ENCODE results near the gene CABLES2.

CABLES2 gene

DNA sequence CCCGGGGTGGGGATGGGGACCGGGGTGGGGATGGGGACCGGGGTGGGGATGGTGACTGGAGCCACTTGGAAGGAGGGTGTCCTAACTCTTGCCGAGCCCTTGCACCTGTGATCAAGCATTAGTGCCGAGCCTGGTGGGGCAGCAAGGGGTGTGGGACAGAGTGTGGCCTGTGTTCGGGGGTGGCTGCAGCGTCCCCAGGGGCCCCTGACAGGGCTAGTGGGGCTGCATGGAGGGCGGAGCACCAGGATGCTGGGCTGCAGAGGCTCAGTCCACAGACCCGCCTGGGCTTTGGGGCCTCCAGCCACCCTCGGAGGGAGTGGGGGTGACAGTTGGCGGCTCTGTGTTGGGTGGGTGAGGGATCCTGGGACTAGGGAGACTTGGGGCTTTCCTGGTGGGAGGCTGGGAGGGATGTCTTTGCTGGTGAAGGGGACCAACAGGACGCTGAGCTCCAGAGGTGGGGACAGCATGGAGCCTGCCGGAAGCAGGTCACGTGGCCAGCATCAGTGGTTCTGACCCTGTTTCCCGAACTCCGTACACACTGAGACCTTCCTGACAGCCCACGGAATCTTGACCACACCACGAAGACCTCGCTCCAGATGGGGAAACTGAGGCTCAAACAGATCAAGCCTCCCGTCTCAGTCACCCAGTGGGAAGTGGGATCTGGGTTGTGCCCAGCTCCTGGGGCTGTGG is 15.7 kb upstream of the CABLES2 start:
- H3F3A ChIP-seq (ENCODE audit: control insufficient read depth, insufficient read depth) = no peaks in the 10 kb centered on the region
- no peaks in the 10 kb centered on the region; the same call in 1 of the 2 replicates for H3K9me3 ChIP-seq (ENCODE audit: control insufficient read depth, insufficient read depth, low read length)
- H3K9me2 ChIP-seq (replicated peaks; ENCODE audit: control insufficient read depth, low read length) = no peaks in the 10 kb centered on the region
- no peaks in the 10 kb centered on the region for H4K20me1 ChIP-seq (ENCODE audit: control insufficient read depth, insufficient read depth, low read depth, low read length)
- TF ChIP-seq EZH2phosphoT487 (IDR thresholded peaks at IDR 0.05; ENCODE audit: borderline replicate concordance, low read length) = no peak
- TF ChIP-seq, protein P1, sequence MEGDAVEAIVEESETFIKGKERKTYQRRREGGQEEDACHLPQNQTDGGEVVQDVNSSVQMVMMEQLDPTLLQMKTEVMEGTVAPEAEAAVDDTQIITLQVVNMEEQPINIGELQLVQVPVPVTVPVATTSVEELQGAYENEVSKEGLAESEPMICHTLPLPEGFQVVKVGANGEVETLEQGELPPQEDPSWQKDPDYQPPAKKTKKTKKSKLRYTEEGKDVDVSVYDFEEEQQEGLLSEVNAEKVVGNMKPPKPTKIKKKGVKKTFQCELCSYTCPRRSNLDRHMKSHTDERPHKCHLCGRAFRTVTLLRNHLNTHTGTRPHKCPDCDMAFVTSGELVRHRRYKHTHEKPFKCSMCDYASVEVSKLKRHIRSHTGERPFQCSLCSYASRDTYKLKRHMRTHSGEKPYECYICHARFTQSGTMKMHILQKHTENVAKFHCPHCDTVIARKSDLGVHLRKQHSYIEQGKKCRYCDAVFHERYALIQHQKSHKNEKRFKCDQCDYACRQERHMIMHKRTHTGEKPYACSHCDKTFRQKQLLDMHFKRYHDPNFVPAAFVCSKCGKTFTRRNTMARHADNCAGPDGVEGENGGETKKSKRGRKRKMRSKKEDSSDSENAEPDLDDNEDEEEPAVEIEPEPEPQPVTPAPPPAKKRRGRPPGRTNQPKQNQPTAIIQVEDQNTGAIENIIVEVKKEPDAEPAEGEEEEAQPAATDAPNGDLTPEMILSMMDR (IDR thresholded peaks at IDR 0.05; ENCODE audit: low read depth, low read length, poor library complexity, severe bottlenecking) = no peak
- no peak overlapping the region for H3K4me3 ChIP-seq (ENCODE audit: low read length)
- H3K4me1 ChIP-seq (ENCODE audit: control insufficient read depth, low read length) = no peaks in the 10 kb centered on the region
- H3K27me3 ChIP-seq (ENCODE audit: control insufficient read depth, low read length) = no peaks in the 10 kb centered on the region
- no peaks in the 10 kb centered on the region for H3K79me2 ChIP-seq (ENCODE audit: control insufficient read depth, low read length)
- no peak overlapping the region for H3K4me2 ChIP-seq (ENCODE audit: low read length)
- no peak overlapping the region for H3K27ac ChIP-seq (ENCODE audit: low read depth, low read length)
- H3K36me3 ChIP-seq (ENCODE audit: control insufficient read depth, low read length) = no peaks in the 10 kb centered on the region

DNA sequence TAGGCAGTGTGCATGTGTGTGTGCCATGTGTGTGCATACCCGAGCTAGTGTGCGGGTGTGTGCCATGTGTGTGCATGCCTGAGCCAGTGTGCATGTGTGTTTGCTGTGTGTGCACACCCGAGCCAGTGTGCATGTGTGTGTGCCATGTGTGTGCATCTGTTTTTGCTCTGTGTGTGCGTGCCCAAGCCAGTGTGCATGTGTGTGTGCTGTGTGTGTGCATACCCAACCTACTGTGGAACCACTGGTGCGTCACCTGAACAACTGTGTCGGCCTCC is 14.6 kb upstream of the CABLES2 start:
- Histone ChIP-seq H3K79me2 (ENCODE audit: control insufficient read depth, low read length) (no peaks in the 10 kb centered on the region), H3K4me3 (ENCODE audit: low read length) (no peak overlapping the region), H3K36me3 (ENCODE audit: control insufficient read depth, low read length) (no peaks in the 10 kb centered on the region), H3K9me2 (replicated peaks; ENCODE audit: control insufficient read depth, low read length) (no peaks in the 10 kb centered on the region), H4K20me1 (ENCODE audit: control insufficient read depth, insufficient read depth, low read depth, low read length) (no peaks in the 10 kb centered on the region), H3K4me1 (ENCODE audit: control insufficient read depth, low read length) (no peaks in the 10 kb centered on the region), H3K4me2 (ENCODE audit: low read length) (no peak overlapping the region), H3K27me3 (ENCODE audit: control insufficient read depth, low read length) (no peaks in the 10 kb centered on the region), H3F3A (ENCODE audit: control insufficient read depth, insufficient read depth) (no peaks in the 10 kb centered on the region), H3K27ac (ENCODE audit: low read depth, low read length) (no peak overlapping the region), H3K9me3 (ENCODE audit: control insufficient read depth, insufficient read depth, low read length) (no peaks in the 10 kb centered on the region; the same call in 1 of the 2 replicates)
- TF ChIP-seq, protein P1 (IDR thresholded peaks at IDR 0.05; ENCODE audit: low read depth, low read length, poor library complexity, severe bottlenecking) = no peak
- TF ChIP-seq EZH2phosphoT487 (IDR thresholded peaks at IDR 0.05; ENCODE audit: borderline replicate concordance, low read length) = no peak

DNA sequence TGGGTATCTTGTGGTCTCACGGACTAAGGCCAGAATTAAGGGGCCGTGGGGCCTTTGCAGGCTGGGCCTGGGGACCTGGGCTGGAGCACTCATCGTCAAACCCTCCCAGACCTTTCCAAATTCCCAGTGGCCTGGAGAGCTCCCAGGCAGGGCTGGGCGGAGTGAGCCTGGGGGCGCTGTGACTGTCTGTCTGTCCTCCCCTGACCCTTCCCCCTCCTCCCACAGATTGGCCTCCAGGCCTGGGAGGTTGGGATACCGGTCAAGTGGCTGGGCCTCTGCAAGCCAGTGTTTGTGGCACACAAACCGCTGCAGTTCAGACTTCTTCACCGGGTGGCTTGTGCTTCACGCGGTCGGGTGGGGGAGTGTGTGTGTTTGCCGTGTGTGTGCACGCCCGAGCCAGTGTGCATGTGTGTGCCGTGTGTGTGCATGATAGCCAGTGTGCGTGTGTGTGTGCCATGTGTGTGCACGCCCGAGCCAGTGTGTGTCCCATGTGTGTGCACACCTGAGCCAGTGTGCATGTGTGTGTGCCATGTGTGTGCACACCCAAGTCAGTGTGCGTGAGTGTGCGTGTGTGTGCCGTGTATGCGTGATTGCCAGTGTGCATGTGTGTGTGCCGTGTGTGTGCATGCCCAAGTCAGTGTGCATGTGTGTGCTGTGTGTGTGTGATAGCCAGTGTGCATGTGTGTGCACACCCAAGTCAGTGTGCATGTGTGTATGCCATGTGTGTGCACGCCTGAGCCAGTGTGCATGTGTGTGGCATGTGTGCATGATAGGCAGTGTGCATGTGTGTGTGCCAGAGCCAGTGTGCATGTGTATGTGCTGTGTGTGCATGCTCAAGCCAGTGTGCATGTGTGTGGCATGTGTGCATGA is 14.0 kb upstream of the CABLES2 start:
- Histone ChIP-seq H3K79me2 (ENCODE audit: control insufficient read depth, low read length) (no peaks in the 10 kb centered on the region), H3K9me3 (ENCODE audit: control insufficient read depth, insufficient read depth, low read length) (no peaks in the 10 kb centered on the region; the same call in 1 of the 2 replicates), H3F3A (ENCODE audit: control insufficient read depth, insufficient read depth) (no peaks in the 10 kb centered on the region), H3K4me1 (ENCODE audit: control insufficient read depth, low read length) (no peaks in the 10 kb centered on the region), H3K27me3 (ENCODE audit: control insufficient read depth, low read length) (no peaks in the 10 kb centered on the region), H3K9me2 (replicated peaks; ENCODE audit: control insufficient read depth, low read length) (no peaks in the 10 kb centered on the region), H3K36me3 (ENCODE audit: control insufficient read depth, low read length) (no peaks in the 10 kb centered on the region), H4K20me1 (ENCODE audit: control insufficient read depth, insufficient read depth, low read depth, low read length) (no peaks in the 10 kb centered on the region), H3K4me2 (ENCODE audit: low read length) (no peak overlapping the region), H3K27ac (ENCODE audit: low read depth, low read length) (no peak overlapping the region), H3K4me3 (ENCODE audit: low read length) (no peak overlapping the region)
- TF ChIP-seq, protein P1 (IDR thresholded peaks at IDR 0.05; ENCODE audit: low read depth, low read length, poor library complexity, severe bottlenecking) = no peak
- no peak for TF ChIP-seq EZH2phosphoT487 (IDR thresholded peaks at IDR 0.05; ENCODE audit: borderline replicate concordance, low read length)
